Suprapubic skin (tissue), 4 donors: ENCODE measurements around the gene MAG. TPM values are rescaled to one million over a fixed set of nuclear protein-coding genes. Genes with fewer than 3 reads are reported as not detected.
"Not testable (repeated sequence)": the region's sequence is repeated elsewhere in the genome, so short reads cannot be mapped to it uniquely, and the experiment has no call there.

Source experiments
- DNase-seq, 2 donors: peaks; one replicate each; pipeline ENCODE4 v3.0.0-alpha.2; 2019; ENCODE audit warnings: low spot score in 2 of 2
- H3K27ac ChIP-seq: fragments of 200-600 bp; sonication (generic); one replicate; pipeline ENCODE4 v1.5.1; 2019
- H3K27me3 ChIP-seq: fragments of 200-600 bp; sonication (generic); one replicate; pipeline ENCODE4 v1.5.1; 2019
- H3K36me3 ChIP-seq: fragments of 200-600 bp; sonication (generic); one replicate; pipeline ENCODE4 v1.5.1; 2019
- H3K4me1 ChIP-seq: fragments of 200-600 bp; sonication (generic); one replicate; pipeline ENCODE4 v1.5.1; 2019
- H3K4me3 ChIP-seq: fragments of 200-600 bp; sonication (generic); one replicate; pipeline ENCODE4 v1.5.1; 2019; ENCODE audit warnings: mild to moderate bottlenecking
- H3K9me3 ChIP-seq: fragments of 200-600 bp; sonication (generic); one replicate; pipeline ENCODE4 v1.5.1; 2019
- CTCF ChIP-seq, 2 donors: fragments of 200-600 bp in 1 of 2; fragments of 450-650 bp in 1 of 2; sonication (generic) in 1 of 2; IDR thresholded peaks; one replicate each; pipeline ENCODE4 v1.5.1; 2016 to 2019; ENCODE audit warnings: antibody characterized with exemption in 2 of 2, mild to moderate bottlenecking in 1 of 2, moderate library complexity in 1 of 2
- EP300 ChIP-seq: sonication (generic); formaldehyde crosslinking; IDR thresholded peaks from one replicate; pipeline ENCODE4 v1.6.1; 2017; ENCODE audit warnings: antibody characterized with exemption
- POLR2A ChIP-seq, 2 donors: fragments of 450-650 bp; IDR thresholded peaks; one replicate each; pipeline ENCODE4 v1.6.1; 2017; ENCODE audit warnings: antibody characterized with exemption in 2 of 2, mild to moderate bottlenecking in 2 of 2, moderate library complexity in 2 of 2
- POLR2AphosphoS5 ChIP-seq, 3 donors: sonication (generic); formaldehyde crosslinking; IDR thresholded peaks; one replicate each; pipeline ENCODE4 v1.6.1; 2017; ENCODE audit warnings: antibody characterized with exemption in 3 of 3
- WGBS: methylation state at CpG from one replicate; pipeline ENCODE4 v1.1.5; 2018; 5-methylcytosine and 5-hydroxymethylcytosine counted together
- total RNA-seq, 4 donors: library from RNA; depleted of rRNA; stranded (reverse); fragments of >200 nt; gene quantifications; one replicate each; pipeline ENCODE4 v1.1.0, GENCODE V29; 2016

The MAG gene
- total RNA-seq, 4 donors from 2014 or later, result not detected

GRCh38 chr19:35281303-35281702, 10.7 kb upstream of the MAG start:
- Histone ChIP-seq H3K27me3 (peaks cover 5% of the 10 kb centered on the region), H3K4me3 (no peak overlapping the region), H3K27ac (no peak overlapping the region), H3K9me3 (no peaks in the 10 kb centered on the region), H3K4me1 (peaks cover 21% of the 10 kb centered on the region), H3K36me3 (peaks cover 37% of the 10 kb centered on the region)
- no peak for DNase-seq
- TF ChIP-seq EP300, result no peak
- no peak for TF ChIP-seq CTCF (IDR thresholded peaks at IDR 0.05)
- TF ChIP-seq POLR2A (IDR thresholded peaks at IDR 0.05), result no peak
- no peak for TF ChIP-seq POLR2AphosphoS5 (IDR thresholded peaks at IDR 0.05)
- 30% methylated on average over 4 of the region's 4 CpGs for WGBS

- Histone ChIP-seq H3K9me3 (no peaks in the 10 kb centered on the region), H3K4me3 (no peak overlapping the region), H3K36me3 (peaks cover 6% of the 10 kb centered on the region), H3K27ac (no peak overlapping the region), H3K4me1 (peaks cover 21% of the 10 kb centered on the region), H3K27me3 (peaks cover 5% of the 10 kb centered on the region)
- WGBS, result 75% methylated on average over 17 of the region's 17 CpGs
- DNase-seq, result no peak
- TF ChIP-seq EP300, result no peak
- TF ChIP-seq CTCF (IDR thresholded peaks at IDR 0.05), result no peak
- no peak for TF ChIP-seq POLR2AphosphoS5 (IDR thresholded peaks at IDR 0.05)
- TF ChIP-seq POLR2A (IDR thresholded peaks at IDR 0.05), result no peak
These were observed 7.5 kb upstream of the MAG start for GRCh38 chr19:35284153-35285094.

- H3K27me3 ChIP-seq, result peaks cover 8% of the 10 kb centered on the region
- H3K4me3 ChIP-seq, result no peak overlapping the region
- DNase-seq, result no peak
- no peak for TF ChIP-seq EP300
- TF ChIP-seq CTCF (IDR thresholded peaks at IDR 0.05), result no peak
- TF ChIP-seq POLR2A (IDR thresholded peaks at IDR 0.05), result no peak
- TF ChIP-seq POLR2AphosphoS5 (IDR thresholded peaks at IDR 0.05), result no peak
- no peak overlapping the region for H3K27ac ChIP-seq
- peaks cover under 1% of the 10 kb centered on the region for H3K36me3 ChIP-seq
- 58% methylated on average over 1 of the region's 1 CpG for WGBS
- no peaks in the 10 kb centered on the region for H3K9me3 ChIP-seq
- H3K4me1 ChIP-seq, result peaks cover 21% of the 10 kb centered on the region
These were observed 6.9 kb upstream of the MAG start for GRCh38 chr19:35285095-35285449.

GRCh38 chr19:35285465-35285864, 6.5 kb upstream of the MAG start:
- 84% methylated on average over 3 of the region's 3 CpGs for WGBS
- not testable (repeated sequence) for H3K36me3 ChIP-seq, H3K27ac ChIP-seq

GRCh38 chr19:35286101-35286500, 5.9 kb upstream of the MAG start:
- Histone ChIP-seq H3K4me1 (peaks cover 11% of the 10 kb centered on the region), H3K27me3 (peaks cover 17% of the 10 kb centered on the region)
- not testable (repeated sequence) for H3K36me3 ChIP-seq, DNase-seq, H3K9me3 ChIP-seq, H3K27ac ChIP-seq, H3K4me3 ChIP-seq
- WGBS, result 68% methylated on average over 5 of the region's 5 CpGs

More at GRCh38 chr19:35285465-35285864, 6.5 kb upstream of the MAG start:
- peaks cover 11% of the 10 kb centered on the region for H3K27me3 ChIP-seq
- H3K4me1 ChIP-seq, result peaks cover 17% of the 10 kb centered on the region
- H3K4me3 ChIP-seq, H3K9me3 ChIP-seq, DNase-seq: not testable (repeated sequence)

GRCh38 chr19:35287713-35288112, 4.2 kb upstream of the MAG start:
- Histone ChIP-seq H3K4me3 (no peak overlapping the region), H3K4me1 (peaks cover 1% of the 10 kb centered on the region), H3K36me3 (no peaks in the 10 kb centered on the region), H3K9me3 (no peaks in the 10 kb centered on the region), H3K27me3 (peaks cover 33% of the 10 kb centered on the region), H3K27ac (no peak overlapping the region)
- no peak for TF ChIP-seq EP300
- no peak for TF ChIP-seq CTCF (IDR thresholded peaks at IDR 0.05)
- no peak for TF ChIP-seq POLR2AphosphoS5 (IDR thresholded peaks at IDR 0.05)
- TF ChIP-seq POLR2A (IDR thresholded peaks at IDR 0.05), result no peak
- no peak for DNase-seq
- 89% methylated on average over 10 of the region's 10 CpGs for WGBS
